HepG2 (cell line): ENCODE measurements around the gene SPATA33. TPM values are rescaled to one million over a fixed set of nuclear protein-coding genes. Genes with fewer than 3 reads are reported as not detected.
A peak's percentile ranks its signal among the peaks of the same experiment; 100 is the strongest.

Experiments used
- AHR ChIP-seq: IDR thresholded peaks from 2 replicates; pipeline ENCODE4 v1.6.1; 2018; ENCODE audit warnings: missing genetic modification reagents, missing compliant biosample characterization
- BCL6 ChIP-seq: IDR thresholded peaks from 2 replicates; pipeline ENCODE4 v1.6.1; 2016; ENCODE audit warnings: missing genetic modification reagents, missing compliant biosample characterization
- GATAD2A ChIP-seq: IDR thresholded peaks from 2 replicates; pipeline ENCODE4 v1.6.1; 2016
- RBAK ChIP-seq: sonication (generic); formaldehyde crosslinking; IDR thresholded peaks from 2 replicates; pipeline ENCODE4 v1.5.1; 2020; ENCODE audit warnings: mild to moderate bottlenecking, missing genetic modification reagents
- RFX1 ChIP-seq: fragments of 450-650 bp; IDR thresholded peaks from 2 replicates; pipeline ENCODE4 v1.6.1; 2017
- SATB2 ChIP-seq: sonication (generic); formaldehyde crosslinking; IDR thresholded peaks from 2 replicates; pipeline ENCODE4 v1.5.0; 2020; ENCODE audit warnings: missing genetic modification reagents
- SRF ChIP-seq: IDR thresholded peaks from 2 replicates; pipeline ENCODE4 v1.6.1; 2011; ENCODE audit warnings: mild to moderate bottlenecking, low read depth, low read length, moderate library complexity
- XBP1 ChIP-seq: sonication (generic); formaldehyde crosslinking; IDR thresholded peaks from 2 replicates; pipeline ENCODE4 v1.5.0; 2020; ENCODE audit warnings: missing genetic modification reagents
- ZNF12 ChIP-seq: sonication (generic); formaldehyde crosslinking; IDR thresholded peaks from 2 replicates; pipeline ENCODE4 v1.5.0; 2020; ENCODE audit warnings: missing genetic modification reagents
- ZNF234 ChIP-seq: sonication (generic); formaldehyde crosslinking; conservative IDR thresholded peaks from 2 replicates; pipeline ENCODE4 v1.5.1; 2020; ENCODE audit warnings: mild to moderate bottlenecking, missing genetic modification reagents
- ZNF383 ChIP-seq: sonication (generic); formaldehyde crosslinking; IDR thresholded peaks from 2 replicates; pipeline ENCODE4 v1.4.0; 2020; ENCODE audit warnings: missing genetic modification reagents, mild to moderate bottlenecking, borderline replicate concordance
- ZNF562 ChIP-seq: sonication (generic); formaldehyde crosslinking; IDR thresholded peaks from 2 replicates; pipeline ENCODE4 v1.8.0; 2022; ENCODE audit warnings: missing genetic modification reagents, borderline replicate concordance
- ZNF766 ChIP-seq: sonication (generic); formaldehyde crosslinking; IDR thresholded peaks from 2 replicates; pipeline ENCODE4 v1.5.0; 2020; ENCODE audit warnings: missing genetic modification reagents, borderline replicate concordance
- polyA plus RNA-seq, 8 experiments: library from polyadenylated mRNA; depleted of rRNA in 3 of 8; stranded (reverse) in 7 of 8; unstranded in 1 of 8; fragments of >200 nt; fragmentation: Illumina TruSeq in 4 of 8; extraction: Trizol in 4 of 8; gene quantifications; 2 replicates each; pipeline versions ENCODE4 v1.2.1 to v1.2.3, GENCODE V29; 2011 to 2016; ENCODE audit warnings: low read depth in 4 of 8, missing spikeins in 1 of 8, mixed read lengths in 1 of 8; ENCODE audit not compliant: insufficient read depth in 1 of 8
- total RNA-seq, 5 experiments: library from RNA; depleted of rRNA; stranded (reverse); fragments of >200 nt; fragmentation: Illumina TruSeq; extraction: Trizol; gene quantifications; 2 replicates each; pipeline ENCODE4 v1.2.3, GENCODE V29; 2016; ENCODE audit warnings: low read depth in 1 of 5
- TF ChIP-seq, protein P1 (sequence below): sonication (generic); formaldehyde crosslinking; IDR thresholded peaks from 2 replicates; pipeline ENCODE4 v1.4.0; 2020; ENCODE audit warnings: missing genetic modification reagents
- TF ChIP-seq, protein P2 (sequence below): sonication (generic); formaldehyde crosslinking; IDR thresholded peaks from 2 replicates; pipeline ENCODE4 v1.8.0; 2022; ENCODE audit warnings: mild to moderate bottlenecking, missing genetic modification reagents
- TF ChIP-seq, protein P3 (sequence below): sonication (generic); formaldehyde crosslinking; IDR thresholded peaks from 2 replicates; pipeline ENCODE4 v1.9.0; 2021; ENCODE audit warnings: missing genetic modification reagents, mild to moderate bottlenecking, borderline replicate concordance
- TF ChIP-seq, protein P4 (sequence below): IDR thresholded peaks from 2 replicates; pipeline ENCODE4 v1.6.1; 2016
- TF ChIP-seq, protein P5 (sequence below): sonication (generic); formaldehyde crosslinking; IDR thresholded peaks from 2 replicates; pipeline ENCODE4 v1.4.0; 2020; ENCODE audit warnings: missing genetic modification reagents

The SPATA33 gene
- total and polyA plus RNA-seq, 2 of the 13 experiments (the other 11 are each of a cell fraction or from before 2014, with no cell fraction given) = 5.7 to 11.0 TPM

DNA sequence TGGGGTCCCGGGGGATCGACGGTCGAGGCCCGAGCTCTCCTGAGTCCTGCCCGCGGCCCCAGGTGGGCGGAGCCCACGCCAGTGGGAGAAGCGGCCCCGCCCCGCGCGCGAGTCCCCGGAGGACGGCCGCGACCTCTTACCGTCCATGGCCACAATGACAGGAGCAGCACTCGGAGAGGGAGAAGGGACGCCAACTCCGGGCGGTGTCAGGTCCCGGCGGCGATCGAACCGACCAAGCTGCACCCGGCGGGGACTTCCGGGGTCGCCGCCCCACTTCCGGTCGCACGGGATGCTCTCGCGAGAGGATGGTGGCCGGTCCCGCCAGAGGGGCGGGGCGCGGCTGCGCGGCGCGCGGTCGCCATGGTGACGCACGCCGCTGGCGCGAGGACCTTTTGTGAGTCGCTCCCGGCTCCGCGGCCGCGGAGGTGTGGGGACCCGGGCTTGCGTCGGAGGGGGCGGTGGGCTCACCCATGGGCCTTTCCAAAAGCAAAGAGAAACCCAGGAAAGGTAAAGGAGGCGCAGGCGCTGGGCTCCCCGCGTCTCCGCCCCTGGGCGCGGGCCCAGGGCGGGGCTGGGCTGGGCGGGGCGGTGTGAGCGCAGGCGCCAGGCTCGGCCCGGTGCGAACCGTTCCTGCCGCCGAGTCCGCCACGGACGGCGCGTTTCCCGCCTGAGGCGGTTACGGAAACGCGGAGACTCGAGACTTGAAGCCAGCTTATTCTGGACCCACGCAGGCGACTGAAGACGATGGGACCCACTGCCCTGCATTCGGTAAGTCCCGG, at the start of gene SPATA33, which contains the start of gene CHMP1A (continued):
- TF ChIP-seq, protein P1, sequence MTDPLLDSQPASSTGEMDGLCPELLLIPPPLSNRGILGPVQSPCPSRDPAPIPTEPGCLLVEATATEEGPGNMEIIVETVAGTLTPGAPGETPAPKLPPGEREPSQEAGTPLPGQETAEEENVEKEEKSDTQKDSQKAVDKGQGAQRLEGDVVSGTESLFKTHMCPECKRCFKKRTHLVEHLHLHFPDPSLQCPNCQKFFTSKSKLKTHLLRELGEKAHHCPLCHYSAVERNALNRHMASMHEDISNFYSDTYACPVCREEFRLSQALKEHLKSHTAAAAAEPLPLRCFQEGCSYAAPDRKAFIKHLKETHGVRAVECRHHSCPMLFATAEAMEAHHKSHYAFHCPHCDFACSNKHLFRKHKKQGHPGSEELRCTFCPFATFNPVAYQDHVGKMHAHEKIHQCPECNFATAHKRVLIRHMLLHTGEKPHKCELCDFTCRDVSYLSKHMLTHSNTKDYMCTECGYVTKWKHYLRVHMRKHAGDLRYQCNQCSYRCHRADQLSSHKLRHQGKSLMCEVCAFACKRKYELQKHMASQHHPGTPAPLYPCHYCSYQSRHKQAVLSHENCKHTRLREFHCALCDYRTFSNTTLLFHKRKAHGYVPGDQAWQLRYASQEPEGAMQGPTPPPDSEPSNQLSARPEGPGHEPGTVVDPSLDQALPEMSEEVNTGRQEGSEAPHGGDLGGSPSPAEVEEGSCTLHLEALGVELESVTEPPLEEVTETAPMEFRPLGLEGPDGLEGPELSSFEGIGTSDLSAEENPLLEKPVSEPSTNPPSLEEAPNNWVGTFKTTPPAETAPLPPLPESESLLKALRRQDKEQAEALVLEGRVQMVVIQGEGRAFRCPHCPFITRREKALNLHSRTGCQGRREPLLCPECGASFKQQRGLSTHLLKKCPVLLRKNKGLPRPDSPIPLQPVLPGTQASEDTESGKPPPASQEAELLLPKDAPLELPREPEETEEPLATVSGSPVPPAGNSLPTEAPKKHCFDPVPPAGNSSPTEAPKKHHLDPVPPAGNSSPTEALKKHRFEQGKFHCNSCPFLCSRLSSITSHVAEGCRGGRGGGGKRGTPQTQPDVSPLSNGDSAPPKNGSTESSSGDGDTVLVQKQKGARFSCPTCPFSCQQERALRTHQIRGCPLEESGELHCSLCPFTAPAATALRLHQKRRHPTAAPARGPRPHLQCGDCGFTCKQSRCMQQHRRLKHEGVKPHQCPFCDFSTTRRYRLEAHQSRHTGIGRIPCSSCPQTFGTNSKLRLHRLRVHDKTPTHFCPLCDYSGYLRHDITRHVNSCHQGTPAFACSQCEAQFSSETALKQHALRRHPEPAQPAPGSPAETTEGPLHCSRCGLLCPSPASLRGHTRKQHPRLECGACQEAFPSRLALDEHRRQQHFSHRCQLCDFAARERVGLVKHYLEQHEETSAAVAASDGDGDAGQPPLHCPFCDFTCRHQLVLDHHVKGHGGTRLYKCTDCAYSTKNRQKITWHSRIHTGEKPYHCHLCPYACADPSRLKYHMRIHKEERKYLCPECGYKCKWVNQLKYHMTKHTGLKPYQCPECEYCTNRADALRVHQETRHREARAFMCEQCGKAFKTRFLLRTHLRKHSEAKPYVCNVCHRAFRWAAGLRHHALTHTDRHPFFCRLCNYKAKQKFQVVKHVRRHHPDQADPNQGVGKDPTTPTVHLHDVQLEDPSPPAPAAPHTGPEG (CRISPR knock-in tag) = no peak
- TF ChIP-seq RBAK (CRISPR knock-in tag) = peak; percentile 40; the same call in 1 of the 2 replicates
- TF ChIP-seq BCL6 (CRISPR knock-in tag) = peak; percentile 52; the same call in 1 of the 2 replicates
- TF ChIP-seq, protein P2, sequence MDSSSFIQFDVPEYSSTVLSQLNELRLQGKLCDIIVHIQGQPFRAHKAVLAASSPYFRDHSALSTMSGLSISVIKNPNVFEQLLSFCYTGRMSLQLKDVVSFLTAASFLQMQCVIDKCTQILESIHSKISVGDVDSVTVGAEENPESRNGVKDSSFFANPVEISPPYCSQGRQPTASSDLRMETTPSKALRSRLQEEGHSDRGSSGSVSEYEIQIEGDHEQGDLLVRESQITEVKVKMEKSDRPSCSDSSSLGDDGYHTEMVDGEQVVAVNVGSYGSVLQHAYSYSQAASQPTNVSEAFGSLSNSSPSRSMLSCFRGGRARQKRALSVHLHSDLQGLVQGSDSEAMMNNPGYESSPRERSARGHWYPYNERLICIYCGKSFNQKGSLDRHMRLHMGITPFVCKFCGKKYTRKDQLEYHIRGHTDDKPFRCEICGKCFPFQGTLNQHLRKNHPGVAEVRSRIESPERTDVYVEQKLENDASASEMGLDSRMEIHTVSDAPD (CRISPR knock-in tag) = peak; percentile 20; the same call in 1 of the 2 replicates
- TF ChIP-seq ZNF234 = no peak
- 0 out of 2 replicates have a peak, but pooled peaks have one; percentile 72 for TF ChIP-seq ZNF383
- TF ChIP-seq ZNF12 (CRISPR knock-in tag) = peak; percentile 34; the same call in 1 of the 2 replicates
- TF ChIP-seq ZNF766 (CRISPR knock-in tag) = peak; percentile 28
- TF ChIP-seq, protein P3, sequence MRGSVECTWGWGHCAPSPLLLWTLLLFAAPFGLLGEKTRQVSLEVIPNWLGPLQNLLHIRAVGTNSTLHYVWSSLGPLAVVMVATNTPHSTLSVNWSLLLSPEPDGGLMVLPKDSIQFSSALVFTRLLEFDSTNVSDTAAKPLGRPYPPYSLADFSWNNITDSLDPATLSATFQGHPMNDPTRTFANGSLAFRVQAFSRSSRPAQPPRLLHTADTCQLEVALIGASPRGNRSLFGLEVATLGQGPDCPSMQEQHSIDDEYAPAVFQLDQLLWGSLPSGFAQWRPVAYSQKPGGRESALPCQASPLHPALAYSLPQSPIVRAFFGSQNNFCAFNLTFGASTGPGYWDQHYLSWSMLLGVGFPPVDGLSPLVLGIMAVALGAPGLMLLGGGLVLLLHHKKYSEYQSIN (CRISPR knock-in tag) = no peak
- TF ChIP-seq GATAD2A = no peak; the same call in 1 of the 2 replicates
- TF ChIP-seq, protein P4, sequence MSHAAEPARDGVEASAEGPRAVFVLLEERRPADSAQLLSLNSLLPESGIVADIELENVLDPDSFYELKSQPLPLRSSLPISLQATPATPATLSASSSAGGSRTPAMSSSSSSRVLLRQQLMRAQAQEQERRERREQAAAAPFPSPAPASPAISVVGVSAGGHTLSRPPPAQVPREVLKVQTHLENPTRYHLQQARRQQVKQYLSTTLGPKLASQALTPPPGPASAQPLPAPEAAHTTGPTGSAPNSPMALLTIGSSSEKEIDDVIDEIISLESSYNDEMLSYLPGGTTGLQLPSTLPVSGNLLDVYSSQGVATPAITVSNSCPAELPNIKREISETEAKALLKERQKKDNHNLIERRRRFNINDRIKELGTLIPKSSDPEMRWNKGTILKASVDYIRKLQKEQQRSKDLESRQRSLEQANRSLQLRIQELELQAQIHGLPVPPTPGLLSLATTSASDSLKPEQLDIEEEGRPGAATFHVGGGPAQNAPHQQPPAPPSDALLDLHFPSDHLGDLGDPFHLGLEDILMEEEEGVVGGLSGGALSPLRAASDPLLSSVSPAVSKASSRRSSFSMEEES (CRISPR knock-in tag) = peak; percentile 56; the same call in 1 of the 2 replicates
- TF ChIP-seq AHR = no peak; the same call in 1 of the 2 replicates
- peak; percentile 96 for TF ChIP-seq RFX1
- 0 out of 2 replicates have a peak, but pooled peaks have one; percentile 41 for TF ChIP-seq XBP1 (CRISPR knock-in tag)
- TF ChIP-seq SATB2 (CRISPR knock-in tag) = no peak
- TF ChIP-seq SRF = 0 out of 2 replicates have a peak, but pooled peaks have one; percentile 10
- TF ChIP-seq, protein P5, sequence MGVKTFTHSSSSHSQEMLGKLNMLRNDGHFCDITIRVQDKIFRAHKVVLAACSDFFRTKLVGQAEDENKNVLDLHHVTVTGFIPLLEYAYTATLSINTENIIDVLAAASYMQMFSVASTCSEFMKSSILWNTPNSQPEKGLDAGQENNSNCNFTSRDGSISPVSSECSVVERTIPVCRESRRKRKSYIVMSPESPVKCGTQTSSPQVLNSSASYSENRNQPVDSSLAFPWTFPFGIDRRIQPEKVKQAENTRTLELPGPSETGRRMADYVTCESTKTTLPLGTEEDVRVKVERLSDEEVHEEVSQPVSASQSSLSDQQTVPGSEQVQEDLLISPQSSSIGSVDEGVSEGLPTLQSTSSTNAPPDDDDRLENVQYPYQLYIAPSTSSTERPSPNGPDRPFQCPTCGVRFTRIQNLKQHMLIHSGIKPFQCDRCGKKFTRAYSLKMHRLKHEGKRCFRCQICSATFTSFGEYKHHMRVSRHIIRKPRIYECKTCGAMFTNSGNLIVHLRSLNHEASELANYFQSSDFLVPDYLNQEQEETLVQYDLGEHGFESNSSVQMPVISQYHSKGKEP (CRISPR knock-in tag) = no peak; the same call in 1 of the 2 replicates
- TF ChIP-seq ZNF562 (CRISPR knock-in tag) = no peak
